Stimulated activated CD8-positive, alpha-beta memory T cell treated with anti-CD3 and anti-CD28 coated beads, Interleukin-12 subunit alpha, Interleukin-12 subunit beta, amount 100 ng/mL, for 4 hours (primary cell): ENCODE measurements around the gene HS6ST3.

Source experiments
- DNase-seq: peaks from one replicate; pipeline ENCODE4 v3.0.0-alpha.2; 2020; ENCODE audit warnings: low read depth

Gene HS6ST3

DNA sequence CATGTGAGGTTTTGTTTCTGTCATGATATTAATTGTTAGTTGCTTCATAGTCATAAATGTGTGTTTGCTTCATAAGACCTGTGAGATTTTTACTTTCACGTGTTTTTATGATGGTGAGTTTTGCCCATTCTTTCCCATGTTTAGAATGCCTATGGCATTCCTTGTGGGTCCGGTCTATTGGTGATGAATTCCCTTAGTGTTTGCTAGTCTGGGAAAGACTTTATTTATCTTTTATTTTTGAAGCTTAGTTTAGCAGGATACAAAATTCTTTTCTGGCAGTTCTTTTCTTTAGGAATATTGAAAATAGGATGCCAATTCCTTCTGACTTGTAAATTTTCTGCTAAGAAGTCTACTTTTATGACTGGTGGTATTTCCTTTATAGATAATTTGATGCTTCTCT lies 571.7 kb downstream of the HS6ST3 start:
- no peak for DNase-seq

DNA sequence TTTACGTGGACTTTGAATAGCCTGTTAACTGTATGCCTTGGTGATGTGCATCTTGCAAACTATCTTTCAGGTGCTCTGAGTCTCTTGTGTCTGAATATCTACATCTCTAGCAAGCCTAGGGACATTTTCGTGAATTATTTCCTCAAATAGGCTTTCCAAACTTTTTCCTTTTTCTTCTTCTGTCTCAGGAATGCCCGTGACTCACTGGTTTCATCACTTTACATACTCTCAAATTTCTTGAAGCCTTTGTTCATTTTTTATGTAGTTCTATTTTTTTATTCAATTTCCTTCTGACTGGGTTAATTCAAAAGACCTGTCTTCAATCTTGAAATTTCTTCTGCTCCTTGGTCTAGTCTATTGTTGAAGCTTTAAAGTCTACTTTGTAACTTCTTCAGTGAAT lies 572.1 kb downstream of the HS6ST3 start:
- no peak for DNase-seq

DNA sequence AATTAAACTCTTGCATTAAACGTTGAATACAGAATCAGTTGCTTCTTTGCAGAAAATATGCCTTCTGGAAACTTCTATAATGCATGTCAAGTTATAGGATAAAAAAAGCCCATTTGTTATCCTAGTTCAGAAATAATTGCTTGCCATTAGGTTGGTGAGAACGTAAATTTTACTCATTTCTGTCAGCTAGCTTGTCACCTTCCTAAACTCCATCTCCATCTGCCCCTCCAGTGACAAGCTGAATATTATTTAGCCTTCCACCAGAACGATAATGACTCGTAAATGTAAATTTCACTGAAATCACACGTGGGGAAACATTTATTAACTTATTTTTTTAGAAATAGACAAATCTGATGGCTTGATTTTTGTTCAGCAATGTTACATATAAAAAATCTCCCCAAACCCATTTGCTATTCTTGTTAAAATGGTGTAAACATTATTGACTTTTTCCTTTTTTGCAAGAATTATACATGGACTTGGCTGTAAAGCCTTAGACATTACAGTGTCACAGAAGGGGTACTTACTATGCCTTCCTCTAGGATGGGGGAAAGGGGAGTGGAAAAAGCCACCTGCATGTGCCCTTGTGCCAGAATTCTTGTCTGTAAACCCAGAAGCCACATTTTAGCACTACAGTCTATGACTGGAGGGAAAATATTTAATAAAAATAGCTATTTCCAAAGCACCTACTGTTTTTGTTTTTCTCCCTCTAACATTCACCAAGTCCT lies 577.5 kb downstream of the HS6ST3 start:
- no peak for DNase-seq

DNA sequence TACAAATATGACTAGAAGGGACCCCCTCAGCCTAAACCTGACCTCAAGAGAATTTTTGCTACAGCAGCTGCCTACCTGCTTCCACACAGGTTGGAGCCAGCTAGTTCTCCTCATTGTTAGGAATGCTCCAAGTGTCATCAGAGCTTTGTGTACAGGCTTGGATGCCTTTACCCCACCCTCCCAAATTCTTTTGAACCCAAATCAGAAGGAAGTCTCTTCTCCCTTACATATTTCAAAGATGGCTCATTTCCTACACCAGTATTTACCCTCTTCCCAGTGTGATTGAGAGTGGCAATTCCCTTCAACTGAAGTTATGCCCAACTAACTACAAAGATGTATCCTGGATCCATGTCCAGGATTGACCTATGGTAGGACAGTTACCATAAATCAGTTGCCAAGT lies 581.2 kb downstream of the HS6ST3 start:
- no peak for DNase-seq

DNA sequence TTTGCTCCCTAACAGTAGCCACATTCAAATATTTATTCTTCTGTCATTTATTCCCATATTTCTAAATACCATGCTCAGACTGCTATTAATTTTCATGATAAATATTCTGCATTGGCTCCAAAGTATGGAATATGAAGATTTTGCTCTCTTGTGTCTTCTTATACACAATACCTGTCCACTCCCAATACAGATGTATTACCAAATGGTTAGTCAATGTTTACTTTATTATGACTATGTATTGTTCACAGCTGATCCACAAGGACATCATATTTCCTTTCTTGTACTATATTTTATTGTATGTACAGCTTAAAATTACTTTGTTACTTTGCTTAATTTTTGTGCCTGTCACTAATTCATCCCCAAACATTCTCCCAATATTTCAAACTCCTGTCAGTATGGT lies 582.1 kb downstream of the HS6ST3 start:
- DNase-seq: no peak

DNA sequence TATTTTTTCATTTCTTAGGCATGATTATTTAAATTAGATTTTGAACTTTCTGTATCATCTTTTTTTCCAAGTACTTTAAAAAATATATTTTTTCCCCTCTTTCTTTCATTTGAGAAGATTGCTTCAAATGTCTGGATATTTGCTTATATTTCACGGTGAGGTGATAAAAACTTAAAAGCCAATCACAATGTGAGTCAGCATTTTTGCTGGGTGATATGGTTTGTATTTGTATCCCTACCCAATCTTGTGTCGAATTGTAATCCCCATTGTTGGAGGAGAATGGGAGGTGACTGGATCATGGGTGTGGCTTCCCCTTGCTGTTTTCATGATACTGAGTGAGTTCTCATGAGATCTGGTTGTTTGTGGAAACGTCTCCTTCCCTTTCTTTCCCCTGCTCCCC lies 583.9 kb downstream of the HS6ST3 start:
- DNase-seq: no peak

DNA sequence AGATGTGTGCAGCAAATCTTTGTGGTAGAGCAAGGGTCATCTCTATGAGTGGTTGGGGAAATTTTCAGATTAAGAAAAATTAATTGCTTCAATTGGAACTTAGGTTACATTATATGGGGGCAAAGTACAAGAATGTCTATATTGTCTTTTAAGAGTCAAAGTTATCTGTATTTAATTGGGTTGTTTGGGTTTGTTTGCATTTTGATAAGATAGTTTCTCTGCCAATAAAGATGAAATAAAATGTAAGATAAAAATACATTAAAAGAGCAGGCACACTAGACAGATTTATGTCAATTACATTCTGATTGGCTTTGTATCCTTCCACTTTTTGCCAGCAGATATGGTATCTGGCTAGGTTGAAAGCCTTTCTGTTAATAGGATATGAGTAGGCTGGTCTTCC lies 587.1 kb downstream of the HS6ST3 start:
- no peak for DNase-seq

DNA sequence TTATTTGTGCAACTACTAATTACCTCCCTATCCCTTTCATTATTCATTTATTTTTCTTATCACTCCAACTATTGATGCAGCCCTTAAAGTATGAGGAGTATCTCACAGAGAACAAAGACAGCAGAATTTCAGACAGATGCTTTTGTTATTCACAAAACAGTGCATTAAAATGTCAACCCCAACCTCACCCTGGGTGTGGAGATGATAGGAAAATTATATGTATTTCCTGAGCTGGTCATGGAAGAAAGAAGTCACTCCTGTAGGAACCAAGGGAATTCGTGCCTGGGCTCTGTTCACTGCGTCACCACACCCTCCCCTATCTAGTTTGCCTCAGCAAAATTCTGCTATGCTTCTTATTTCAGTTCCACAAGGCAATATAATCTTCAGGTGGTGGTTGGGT lies 588.9 kb downstream of the HS6ST3 start:
- no peak for DNase-seq

DNA sequence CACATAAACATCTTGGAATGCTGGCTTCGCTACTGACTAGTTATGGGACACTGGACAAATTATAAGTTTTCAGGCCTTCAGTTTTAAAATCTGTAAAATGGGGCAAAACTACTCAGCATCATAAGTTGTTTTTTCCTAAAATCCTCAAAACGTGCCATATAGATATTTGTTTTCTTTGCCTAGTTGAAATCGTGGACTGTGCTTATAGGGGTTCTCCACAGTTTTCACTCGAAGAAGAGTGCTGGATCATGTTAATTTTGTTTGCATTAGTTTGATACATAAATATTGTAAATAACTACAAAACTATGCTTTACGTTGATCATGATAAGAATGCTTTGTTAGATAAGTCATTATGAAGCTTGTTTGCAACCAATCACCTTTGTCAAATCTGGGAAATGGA lies 591.0 kb downstream of the HS6ST3 start:
- DNase-seq: no peak

DNA sequence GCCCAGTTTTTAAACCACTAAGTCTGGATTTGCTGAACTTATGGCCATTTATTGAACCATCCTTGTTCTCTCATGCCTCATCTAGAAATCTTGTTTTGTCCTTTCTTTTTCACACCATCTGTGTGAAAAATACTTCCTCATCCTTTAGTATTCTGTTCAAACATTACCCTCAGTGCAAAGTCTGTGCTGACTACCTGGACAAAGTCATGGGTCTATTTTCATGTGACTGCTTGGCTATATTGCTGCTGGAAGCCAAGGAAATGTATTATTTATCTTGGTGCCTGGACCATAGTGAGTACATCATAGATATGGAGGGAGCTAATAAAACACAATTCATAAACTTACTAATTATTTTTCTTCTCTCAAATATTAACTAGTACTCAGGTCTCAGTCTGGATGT lies 591.9 kb downstream of the HS6ST3 start:
- DNase-seq: no peak

DNA sequence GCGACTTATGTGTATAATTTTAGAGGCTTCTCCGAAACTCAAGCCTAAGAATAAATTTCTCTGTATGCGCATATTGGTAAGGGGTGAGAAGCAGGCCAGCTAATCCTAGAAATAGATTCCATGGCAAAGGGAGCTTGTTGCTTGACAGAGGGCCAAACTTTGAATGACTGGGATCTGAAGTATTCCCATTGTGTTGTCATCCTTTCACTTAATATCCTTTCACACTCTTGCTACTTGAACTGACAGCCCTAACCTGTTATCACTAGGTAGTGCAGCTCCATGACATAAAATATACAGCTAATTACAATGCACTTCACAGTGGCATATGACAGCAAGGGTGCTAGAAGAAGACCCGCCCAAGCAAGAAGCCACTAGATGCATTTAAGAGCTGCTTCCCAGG lies 594.6 kb downstream of the HS6ST3 start:
- no peak for DNase-seq

DNA sequence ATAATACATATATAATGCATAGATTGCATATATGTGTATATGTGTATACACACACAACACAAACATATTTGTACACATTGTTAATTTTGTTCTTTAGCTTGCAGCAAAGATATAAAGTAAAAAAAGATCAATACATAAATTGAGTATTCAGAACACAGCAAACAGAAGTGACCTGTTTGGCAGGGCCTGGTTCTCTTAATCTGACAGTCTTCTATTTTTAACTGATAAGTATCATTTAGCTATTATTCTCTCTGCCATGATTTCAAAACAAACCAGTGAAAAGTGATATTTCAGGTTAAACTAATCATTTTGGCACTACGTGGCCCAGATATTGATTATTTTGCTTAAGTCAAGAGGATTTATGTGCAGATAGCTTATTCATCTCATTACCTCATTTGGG lies 595.0 kb downstream of the HS6ST3 start:
- no peak for DNase-seq

DNA sequence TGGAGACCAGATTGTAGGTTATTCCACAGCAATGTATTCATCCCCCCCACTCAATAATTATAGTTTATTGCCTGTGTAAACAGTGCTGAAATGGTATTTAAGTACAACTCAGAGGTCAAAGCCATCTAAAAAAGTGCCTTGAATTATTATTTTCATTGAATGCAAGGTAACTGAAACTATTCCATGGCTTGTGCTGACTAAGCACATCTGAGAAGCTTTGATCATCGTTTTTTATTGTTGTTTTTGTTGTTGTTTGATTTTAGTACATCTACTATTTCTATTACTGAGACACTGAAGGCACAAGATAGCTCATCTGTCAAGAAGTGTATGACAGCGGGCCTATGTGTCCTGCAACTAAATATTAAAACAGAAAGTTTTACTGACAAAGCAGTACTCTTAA lies 596.4 kb downstream of the HS6ST3 start:
- no peak for DNase-seq

DNA sequence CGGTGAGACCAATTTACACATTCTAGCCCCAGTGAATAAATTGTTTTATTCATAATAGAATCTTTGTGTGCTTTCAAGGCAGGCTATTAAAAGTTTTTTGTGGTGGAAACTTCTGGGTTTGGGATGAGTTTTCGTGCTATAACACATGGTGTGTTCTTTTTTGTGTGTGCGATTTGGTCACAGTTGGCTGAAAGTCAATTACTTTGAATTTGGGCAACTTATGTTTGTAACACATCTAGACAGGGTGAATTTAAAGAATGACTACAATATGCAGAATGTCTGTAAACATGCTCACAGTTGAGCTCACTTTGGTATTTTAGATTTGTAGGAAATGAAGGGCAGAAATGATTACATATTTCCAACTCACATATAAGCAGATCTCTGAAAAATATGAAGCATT lies 597.3 kb downstream of the HS6ST3 start:
- DNase-seq: no peak

DNA sequence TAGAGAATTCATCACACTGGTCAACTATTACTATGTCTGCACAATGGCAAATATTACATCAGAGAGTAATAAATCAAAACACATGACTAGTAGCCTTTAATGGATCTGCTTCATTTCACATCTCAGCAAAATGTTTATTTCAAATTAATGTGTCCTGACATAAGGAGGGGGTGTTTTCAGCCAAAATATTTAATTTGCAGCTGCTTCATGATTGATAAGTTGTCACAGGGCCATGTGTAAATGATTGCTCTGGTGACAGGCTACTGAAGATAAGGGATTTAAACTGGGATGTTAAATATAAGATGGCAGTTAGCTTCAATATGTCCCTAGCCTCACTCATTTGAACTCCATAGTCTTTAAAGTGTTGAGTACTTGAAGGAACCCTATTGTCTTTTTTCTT lies 601.1 kb downstream of the HS6ST3 start:
- no peak for DNase-seq

DNA sequence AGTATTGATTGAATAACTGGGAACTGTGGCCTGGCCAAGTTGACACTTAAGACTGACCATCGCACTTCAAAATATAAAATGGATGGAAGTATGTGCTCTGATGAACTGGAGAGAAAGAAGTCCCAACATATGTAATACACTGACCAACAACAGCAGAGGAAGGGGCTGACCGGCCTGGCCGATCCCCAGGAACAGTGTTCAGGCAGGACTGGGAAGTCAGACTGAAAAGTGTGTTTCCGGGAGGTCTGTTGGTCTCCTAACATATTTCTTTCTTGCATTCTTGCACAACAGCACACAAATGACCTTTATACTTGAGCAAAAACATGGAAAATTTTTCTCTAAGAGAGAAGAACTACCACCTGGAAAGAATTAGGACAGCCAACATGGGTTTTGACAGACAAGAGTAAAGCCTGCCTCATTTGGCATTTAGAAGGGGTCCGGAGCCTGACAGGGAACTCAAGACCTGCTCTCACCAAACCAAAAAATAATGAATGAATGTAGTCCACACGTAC lies 606.5 kb downstream of the HS6ST3 start:
- DNase-seq: no peak

DNA sequence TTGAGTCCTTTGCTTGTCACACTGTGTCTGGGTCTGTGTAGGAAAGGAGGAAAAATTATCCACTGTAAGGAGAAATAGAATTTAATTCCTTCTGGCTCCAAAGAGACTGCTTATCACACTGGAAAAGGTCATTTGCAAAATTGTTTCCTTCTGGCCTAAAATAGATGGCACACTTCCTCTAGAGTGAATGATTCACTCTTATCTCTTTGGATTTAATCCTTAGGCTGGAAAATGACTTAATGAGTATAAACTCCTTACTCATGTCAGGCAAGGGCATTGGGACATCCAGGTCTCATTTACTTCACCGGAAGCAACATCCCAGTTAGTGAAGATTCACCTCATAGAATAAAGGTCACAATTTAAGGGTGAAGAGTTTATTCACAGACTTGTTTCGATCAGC lies 610.8 kb downstream of the HS6ST3 start:
- no peak for DNase-seq

DNA sequence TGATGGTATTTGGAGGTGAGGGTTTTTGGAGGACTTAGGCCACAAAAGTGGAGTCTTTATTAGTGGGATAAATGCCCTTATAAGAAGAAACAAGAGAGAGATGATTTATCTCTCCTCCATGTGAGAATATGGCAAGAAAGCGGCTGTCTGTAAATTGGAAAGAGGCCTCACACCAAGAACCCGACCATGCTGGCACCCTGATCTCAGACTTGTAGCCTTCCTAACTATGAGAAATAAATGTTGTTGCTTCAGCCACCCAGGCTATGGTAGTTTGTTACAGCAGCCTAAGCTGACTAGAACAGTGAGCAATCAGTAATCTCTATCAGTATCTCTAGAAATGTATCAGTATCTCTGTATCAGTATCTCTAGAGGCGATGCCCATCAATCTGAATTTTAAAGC lies 617.2 kb downstream of the HS6ST3 start:
- no peak for DNase-seq

DNA sequence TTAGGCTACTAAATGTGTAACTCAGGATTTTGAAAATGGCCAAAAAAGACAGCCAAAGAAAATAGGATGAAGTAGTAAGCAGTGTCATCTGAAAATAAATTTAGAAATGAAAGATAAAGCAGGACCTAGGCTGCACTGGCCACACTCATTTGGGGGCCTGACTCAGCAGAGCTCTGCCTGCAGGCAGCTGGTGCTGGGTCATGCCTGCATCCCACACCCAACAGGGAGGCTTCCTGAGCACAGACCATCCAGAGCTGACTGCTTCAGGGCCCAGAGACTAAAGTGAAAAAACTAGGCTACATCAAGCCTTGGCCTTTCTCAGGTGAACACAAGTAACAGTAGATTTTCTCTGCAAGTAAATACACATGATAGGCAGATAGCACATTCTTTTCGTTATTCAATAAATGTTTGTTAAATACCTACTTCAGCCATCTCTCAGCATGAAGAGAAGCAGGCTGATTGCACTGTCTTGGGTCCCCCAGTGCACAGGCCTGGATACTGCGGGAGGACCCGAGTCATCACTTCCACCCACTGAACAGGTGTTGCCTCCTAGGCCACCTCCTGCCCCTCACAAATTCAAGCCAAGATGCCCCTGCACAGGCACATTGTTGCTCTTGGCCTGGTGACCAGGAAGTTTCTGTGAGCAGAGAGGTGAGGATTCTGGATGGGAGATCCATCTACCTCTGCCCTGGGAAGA lies 620.4 kb downstream of the HS6ST3 start:
- DNase-seq: no peak

DNA sequence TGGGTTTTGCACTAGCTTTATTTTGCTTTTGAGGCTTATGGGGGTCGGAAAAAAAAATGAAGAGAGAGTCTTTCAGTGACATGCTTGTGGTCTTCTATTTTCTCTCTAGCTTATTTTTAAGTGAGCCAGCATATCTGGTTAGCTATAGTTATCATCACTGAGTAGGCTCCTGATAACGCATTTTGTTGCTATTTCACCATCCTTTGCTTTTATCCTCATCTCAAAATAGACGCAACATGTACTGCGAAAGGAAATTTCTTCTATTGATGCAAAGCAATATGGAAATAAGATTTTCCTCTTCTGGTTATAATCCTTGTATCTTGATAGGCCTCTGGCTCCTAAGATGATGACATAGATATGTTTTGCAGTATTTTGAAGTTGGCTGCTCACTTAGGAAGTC lies 630.5 kb downstream of the HS6ST3 start:
- no peak for DNase-seq

DNA sequence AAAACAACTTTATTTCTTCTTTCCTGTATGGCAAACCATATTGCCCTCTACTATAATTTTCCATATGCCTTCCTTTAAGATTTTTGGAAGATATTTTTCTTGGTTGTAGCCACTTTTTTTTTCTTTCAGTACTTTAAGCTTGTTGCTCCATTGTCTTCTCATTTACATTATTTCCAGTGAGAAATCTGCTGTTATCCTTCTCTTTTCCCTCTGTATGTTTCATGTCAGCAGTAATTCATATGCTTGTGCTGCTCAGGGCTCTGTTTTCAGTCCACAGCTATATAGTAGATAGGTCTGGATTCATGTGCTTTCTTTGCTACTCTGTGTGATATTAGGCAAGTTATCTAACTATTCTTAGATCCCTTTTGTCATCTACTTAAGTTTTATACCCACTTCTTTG lies 636.7 kb downstream of the HS6ST3 start:
- DNase-seq: no peak

DNA sequence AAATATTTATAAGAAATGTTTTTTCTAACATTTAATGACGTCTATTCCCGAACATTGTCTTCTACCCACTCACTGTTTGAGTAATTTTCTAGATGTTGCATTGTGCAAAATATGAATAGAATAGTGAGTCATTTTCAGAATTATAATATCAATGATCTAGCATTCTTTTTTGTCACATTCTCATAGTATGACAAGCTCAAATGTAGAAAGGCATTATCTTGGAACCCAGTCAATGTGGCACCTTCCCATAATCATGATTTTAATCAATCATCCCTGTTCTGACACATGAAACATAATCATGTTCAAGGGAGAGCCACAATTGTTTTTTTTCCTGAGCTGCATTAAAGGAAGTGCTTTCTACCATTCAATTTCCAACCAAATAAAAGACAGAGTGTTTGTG lies 638.6 kb downstream of the HS6ST3 start:
- no peak for DNase-seq

DNA sequence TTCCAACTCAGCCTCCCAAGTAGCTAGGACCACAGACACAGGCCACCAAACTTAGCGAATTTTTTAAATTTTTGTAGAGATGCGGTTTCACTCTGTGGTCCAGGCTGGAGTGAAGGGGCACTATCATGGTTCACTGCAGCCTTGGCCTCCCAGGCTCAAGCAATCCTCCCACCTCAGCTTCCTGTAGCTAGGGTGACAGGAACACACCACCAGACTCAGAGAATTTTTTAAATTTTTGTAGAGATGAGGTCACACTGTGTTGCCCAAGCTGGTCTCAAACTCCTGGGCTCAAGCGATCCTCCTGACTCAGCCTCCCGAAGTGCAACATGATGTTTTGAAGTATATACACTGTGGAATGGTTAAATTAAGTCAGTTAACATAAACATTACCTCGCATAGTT lies 640.8 kb downstream of the HS6ST3 start:
- no peak for DNase-seq

DNA sequence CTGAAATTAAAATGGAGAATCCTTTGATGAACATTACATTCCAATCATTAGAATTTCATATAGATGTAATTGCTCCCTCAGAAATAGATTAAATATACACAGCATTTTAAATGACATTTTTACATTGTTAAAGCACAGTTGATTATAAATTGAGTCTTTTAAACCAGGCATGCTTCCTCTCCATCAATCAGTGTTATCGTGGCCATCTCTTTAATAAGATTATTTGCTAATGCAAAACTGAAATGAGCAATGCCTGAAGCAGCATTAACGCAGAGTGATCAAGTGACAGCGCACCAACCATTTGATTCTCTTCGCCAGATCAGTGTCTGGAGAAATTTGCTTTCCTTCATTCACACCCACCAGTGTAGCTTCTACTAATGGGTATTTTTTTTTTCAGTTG lies 644.6 kb downstream of the HS6ST3 start:
- DNase-seq: no peak
